Neural progenitor cell (in vitro differentiated cells): Measurements from ENCODE around the gene TBRG4.

ENCODE experiments used
- EZH2phosphoT487 ChIP-seq: fragments of 200-600 bp; sonication (generic); IDR thresholded peaks from 2 replicates; pipeline ENCODE4 v1.6.1; 2017; ENCODE audit warnings: antibody characterized with exemption
- TF ChIP-seq, protein P1 (sequence below): fragments of 200-600 bp; sonication (generic); IDR thresholded peaks from 2 replicates; pipeline ENCODE4 v1.5.1; 2017; ENCODE audit warnings: antibody characterized with exemption, mild to moderate bottlenecking

DNA sequence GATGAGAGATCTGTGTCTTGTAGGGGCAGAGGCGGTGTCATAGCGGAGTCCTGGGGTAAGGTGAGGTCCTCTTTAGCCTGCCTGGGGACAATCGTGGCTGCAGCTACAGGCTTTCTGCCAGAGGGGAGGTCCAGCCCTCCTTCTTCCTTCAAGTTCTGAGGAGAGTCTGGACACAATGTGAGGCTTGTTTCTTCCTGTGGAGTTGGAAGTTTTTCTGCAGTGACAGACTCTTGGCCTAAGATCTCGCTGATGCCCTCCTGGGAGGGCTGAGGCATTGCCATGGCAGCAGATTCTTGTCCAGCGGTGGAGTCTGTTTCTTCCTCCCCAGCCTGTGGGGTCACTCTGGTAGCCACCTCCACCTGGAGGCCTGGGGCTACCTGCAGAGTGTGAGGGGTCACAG lies 27.2 kb downstream of the TBRG4 start:
- TF ChIP-seq, protein P1, sequence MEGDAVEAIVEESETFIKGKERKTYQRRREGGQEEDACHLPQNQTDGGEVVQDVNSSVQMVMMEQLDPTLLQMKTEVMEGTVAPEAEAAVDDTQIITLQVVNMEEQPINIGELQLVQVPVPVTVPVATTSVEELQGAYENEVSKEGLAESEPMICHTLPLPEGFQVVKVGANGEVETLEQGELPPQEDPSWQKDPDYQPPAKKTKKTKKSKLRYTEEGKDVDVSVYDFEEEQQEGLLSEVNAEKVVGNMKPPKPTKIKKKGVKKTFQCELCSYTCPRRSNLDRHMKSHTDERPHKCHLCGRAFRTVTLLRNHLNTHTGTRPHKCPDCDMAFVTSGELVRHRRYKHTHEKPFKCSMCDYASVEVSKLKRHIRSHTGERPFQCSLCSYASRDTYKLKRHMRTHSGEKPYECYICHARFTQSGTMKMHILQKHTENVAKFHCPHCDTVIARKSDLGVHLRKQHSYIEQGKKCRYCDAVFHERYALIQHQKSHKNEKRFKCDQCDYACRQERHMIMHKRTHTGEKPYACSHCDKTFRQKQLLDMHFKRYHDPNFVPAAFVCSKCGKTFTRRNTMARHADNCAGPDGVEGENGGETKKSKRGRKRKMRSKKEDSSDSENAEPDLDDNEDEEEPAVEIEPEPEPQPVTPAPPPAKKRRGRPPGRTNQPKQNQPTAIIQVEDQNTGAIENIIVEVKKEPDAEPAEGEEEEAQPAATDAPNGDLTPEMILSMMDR = no peak
- TF ChIP-seq EZH2phosphoT487 = no peak
